Calu3 (cell line): Measurements from ENCODE around the gene SCYL2. TPM values are rescaled to one million over a fixed set of nuclear protein-coding genes. Genes with fewer than 3 reads are reported as not detected.
A peak's percentile ranks its signal among the peaks of the same experiment; 100 is the strongest.

ENCODE experiments used
- BruUV-seq: library from RNA; stranded (reverse); fragments of 400-500 nt; replicated peaks from 2 replicates; lab custom pipeline; 2021; lab: Mats Ljungman, UMichigan
- CTCF ChIA-PET: fragments of 300-600 bp; sonication (Branson Sonifier 250); formaldehyde crosslinking; loops from one replicate; lab custom pipeline; 2022; ENCODE audit warnings: antibody characterized with exemption; lab: Charles Lee
- DNase-seq: peaks from one replicate; pipeline ENCODE4 v3.0.0; 2022
- H3K27ac Mint-ChIP-seq: one replicate; pipeline ENCODE4 v1.8.0; 2022; ENCODE audit warnings: mixed read lengths; ENCODE audit not compliant: unreplicated experiment
- H3K27me3 Mint-ChIP-seq: one replicate; pipeline ENCODE4 v1.8.0; 2022; ENCODE audit warnings: mixed read lengths; ENCODE audit not compliant: unreplicated experiment
- H3K36me3 Mint-ChIP-seq: one replicate; pipeline ENCODE4 v1.8.0; 2022; ENCODE audit warnings: mild to moderate bottlenecking, moderate library complexity, mixed read lengths; ENCODE audit not compliant: insufficient read depth, unreplicated experiment
- H3K4me1 Mint-ChIP-seq: one replicate; pipeline ENCODE4 v1.8.0; 2022; ENCODE audit warnings: mild to moderate bottlenecking, low read depth, mixed read lengths; ENCODE audit not compliant: unreplicated experiment
- H3K4me3 Mint-ChIP-seq: one replicate; pipeline ENCODE4 v1.8.0; 2022; ENCODE audit warnings: mild to moderate bottlenecking, low read depth, moderate library complexity, mixed read lengths; ENCODE audit not compliant: unreplicated experiment
- H3K9me3 Mint-ChIP-seq: one replicate; pipeline ENCODE4 v1.8.0; 2022; ENCODE audit warnings: low read depth, mixed read lengths; ENCODE audit not compliant: unreplicated experiment
- CTCF ChIP-seq: fragments of 200-600 bp; IDR thresholded peaks from one replicate; pipeline ENCODE4 v1.8.0; 2022; ENCODE audit warnings: antibody characterized with exemption; ENCODE audit not compliant: unreplicated experiment
- intact Hi-C: fragments of 100-400 bp; cut with micrococcal nuclease; formaldehyde crosslinking; loops from one replicate; pipeline ENCODE4 v1.10.0; 2022; ENCODE audit not compliant: unreplicated experiment
- total RNA-seq: library from RNA; stranded (reverse); gene quantifications from 2 replicates; pipeline ENCODE4 v1.2.3, GENCODE V29; 2022

The SCYL2 gene
- total RNA-seq, 1 experiment from 2014 or later = 59.9 TPM

- CTCF ChIA-PET = interaction anchor here (0.7 to 1.6 kb wide), 5 partner anchors 9 to 207 kb away, joined by 3 to 4 read pairs (median 4); no protein-coding TSS in a partner anchor
- no peak overlapping the region for H3K4me3 Mint-ChIP-seq
- TF ChIP-seq CTCF = no peak
- H3K27me3 Mint-ChIP-seq = no peaks in the 10 kb centered on the region
- no peaks in the 10 kb centered on the region for H3K4me1 Mint-ChIP-seq
- no peaks in the 10 kb centered on the region for H3K9me3 Mint-ChIP-seq
- BruUV-seq = no TSS peak
- intact Hi-C loops = loop anchor here (1.0 to 5.0 kb wide), 5 partner anchors 43 to 392 kb away; no protein-coding TSS in a partner anchor
- no peaks in the 10 kb centered on the region for H3K36me3 Mint-ChIP-seq
- DNase-seq = no peak
- no peak overlapping the region for H3K27ac Mint-ChIP-seq
These were observed 81.9 kb downstream of the SCYL2 start for GRCh38 chr12:100348657-100349454.

GRCh38 chr12:100356644-100357223 lies 89.8 kb downstream of the SCYL2 start, which contains the start of gene SLC17A8:
SLC17A8 (plus strand) TSS chr12:100357074; CDS start chr12:100357392, 318 bp downstream.
- no peak for DNase-seq
- peaks cover 25% of the 10 kb centered on the region for H3K4me1 Mint-ChIP-seq
- H3K36me3 Mint-ChIP-seq = no peaks in the 10 kb centered on the region
- intact Hi-C loops = loop anchor here (10.0 kb wide), 1 partner anchor 968 kb away; no protein-coding TSS in a partner anchor
- no peaks in the 10 kb centered on the region for H3K9me3 Mint-ChIP-seq
- no peak within 1 kb of the TSS for H3K27ac Mint-ChIP-seq
- H3K27me3 Mint-ChIP-seq = no peaks in the 10 kb centered on the region
- no TSS peak for BruUV-seq
- TF ChIP-seq CTCF = no peak
- H3K4me3 Mint-ChIP-seq = no peak within 1 kb of the TSS
- CTCF ChIA-PET = no interaction called here

- no peak for TF ChIP-seq CTCF
- Mint-ChIP-seq H3K9me3 (no peaks in the 10 kb centered on the region), H3K36me3 (no peaks in the 10 kb centered on the region), H3K27me3 (peaks cover 3% of the 10 kb centered on the region), H3K27ac (no peak overlapping the region), H3K4me3 (no peak overlapping the region), H3K4me1 (peaks cover 25% of the 10 kb centered on the region)
- intact Hi-C loops = loop anchor here (10.0 kb wide), 1 partner anchor 966 kb away; no protein-coding TSS in a partner anchor
- CTCF ChIA-PET = no interaction called here
- no peak for DNase-seq
- no TSS peak for BruUV-seq
These were observed 92.3 kb downstream of the SCYL2 start for GRCh38 chr12:100359248-100359647.

GRCh38 chr12:100359822-100360221 lies 92.8 kb downstream of the SCYL2 start:
- Mint-ChIP-seq H3K27ac (no peak overlapping the region), H3K27me3 (peaks cover 8% of the 10 kb centered on the region), H3K9me3 (no peaks in the 10 kb centered on the region), H3K4me3 (no peak overlapping the region), H3K36me3 (no peaks in the 10 kb centered on the region), H3K4me1 (peaks cover 25% of the 10 kb centered on the region)
- peak; percentile 30 for DNase-seq
- no peak for TF ChIP-seq CTCF
- intact Hi-C loops = loop anchor here (10.0 kb wide), 1 partner anchor 965 kb away; no protein-coding TSS in a partner anchor
- no TSS peak for BruUV-seq
- CTCF ChIA-PET = no interaction called here
